ENCODE results near the gene CA6.
A peak's percentile ranks its signal among the peaks of the same experiment; 100 is the strongest.

The CA6 gene

DNA sequence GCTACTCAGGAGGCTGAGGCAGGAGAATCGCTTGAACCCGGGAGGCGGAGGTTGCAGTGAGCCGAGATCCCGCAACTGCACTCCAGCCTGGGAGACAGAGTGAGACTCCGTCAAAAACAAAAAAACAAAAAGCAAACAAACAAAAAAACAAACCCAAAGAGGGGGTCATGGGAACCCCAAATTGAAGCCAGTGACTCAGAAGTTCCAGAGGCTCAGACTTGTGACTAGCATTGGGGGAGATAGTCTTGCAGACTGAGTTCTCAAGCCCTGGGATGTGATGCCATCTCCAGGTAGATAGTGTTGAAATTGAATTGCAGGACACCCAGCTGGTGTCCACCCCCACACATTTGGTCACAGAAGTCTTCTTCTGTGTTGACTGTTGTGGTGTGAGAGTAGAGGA, 42.3 kb upstream of the CA6 start:
- no peaks in the 10 kb centered on the region for H3K4me1 ChIP-seq
- no peak overlapping the region for H3K4me3 ChIP-seq (ENCODE audit: low read depth, low read length)
- H2AFZ ChIP-seq: no peak overlapping the region
- no peak overlapping the region for H3K9ac ChIP-seq
- H3K27ac ChIP-seq: no peak overlapping the region
- H3K36me3 ChIP-seq (ENCODE audit: control insufficient read depth, insufficient read depth, low read length): no peaks in the 10 kb centered on the region
- TF ChIP-seq, protein P1, sequence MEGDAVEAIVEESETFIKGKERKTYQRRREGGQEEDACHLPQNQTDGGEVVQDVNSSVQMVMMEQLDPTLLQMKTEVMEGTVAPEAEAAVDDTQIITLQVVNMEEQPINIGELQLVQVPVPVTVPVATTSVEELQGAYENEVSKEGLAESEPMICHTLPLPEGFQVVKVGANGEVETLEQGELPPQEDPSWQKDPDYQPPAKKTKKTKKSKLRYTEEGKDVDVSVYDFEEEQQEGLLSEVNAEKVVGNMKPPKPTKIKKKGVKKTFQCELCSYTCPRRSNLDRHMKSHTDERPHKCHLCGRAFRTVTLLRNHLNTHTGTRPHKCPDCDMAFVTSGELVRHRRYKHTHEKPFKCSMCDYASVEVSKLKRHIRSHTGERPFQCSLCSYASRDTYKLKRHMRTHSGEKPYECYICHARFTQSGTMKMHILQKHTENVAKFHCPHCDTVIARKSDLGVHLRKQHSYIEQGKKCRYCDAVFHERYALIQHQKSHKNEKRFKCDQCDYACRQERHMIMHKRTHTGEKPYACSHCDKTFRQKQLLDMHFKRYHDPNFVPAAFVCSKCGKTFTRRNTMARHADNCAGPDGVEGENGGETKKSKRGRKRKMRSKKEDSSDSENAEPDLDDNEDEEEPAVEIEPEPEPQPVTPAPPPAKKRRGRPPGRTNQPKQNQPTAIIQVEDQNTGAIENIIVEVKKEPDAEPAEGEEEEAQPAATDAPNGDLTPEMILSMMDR (IDR thresholded peaks at IDR 0.05): no peak
- no peaks in the 10 kb centered on the region for H3K27me3 ChIP-seq (ENCODE audit: control insufficient read depth, insufficient read depth, low read length)
- H3K9me3 ChIP-seq (ENCODE audit: control insufficient read depth, low read length): no peaks in the 10 kb centered on the region
- no peaks in the 10 kb centered on the region for H3K79me2 ChIP-seq
- H3K4me2 ChIP-seq (ENCODE audit: low read length): peak overlapping the region; percentile 53

DNA sequence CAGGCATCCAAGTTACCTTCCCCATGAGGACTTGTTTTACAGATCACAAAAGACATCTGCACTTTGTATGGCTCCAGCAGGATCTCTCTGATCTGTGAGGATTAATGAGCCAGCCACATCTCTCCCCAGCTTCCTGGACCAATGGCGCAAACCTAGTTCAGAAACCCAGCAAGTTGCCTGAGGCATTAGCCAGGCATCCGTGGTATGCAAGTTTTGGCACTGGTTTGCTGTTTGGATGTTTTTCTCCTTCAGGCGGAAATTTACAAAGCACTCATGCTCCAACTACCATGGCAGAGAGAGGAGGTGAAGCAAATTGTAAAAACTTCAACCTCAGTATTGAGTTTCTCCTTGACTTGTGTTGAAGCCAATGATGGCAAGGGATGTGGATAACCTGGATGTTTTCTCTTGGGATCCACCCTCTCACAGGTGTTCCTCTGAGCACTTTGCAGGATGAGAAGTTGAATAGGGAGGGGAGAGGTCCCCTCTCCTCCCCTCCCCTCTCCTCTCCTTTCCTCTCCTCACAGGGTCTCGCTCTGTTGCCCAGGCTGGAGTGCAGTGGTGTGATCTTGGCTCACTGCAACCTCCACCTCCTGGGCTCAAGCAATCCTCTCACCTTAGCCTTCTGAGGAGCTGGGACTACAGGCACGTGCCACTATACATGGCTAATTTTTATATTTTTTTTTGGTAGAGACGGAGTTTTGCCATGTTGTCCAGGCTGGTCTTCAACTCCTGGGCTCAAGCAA, 41.6 kb upstream of the CA6 start:
- Histone ChIP-seq H2AFZ (no peak overlapping the region), H3K27ac (peak overlapping the region; percentile 24), H3K9ac (no peak overlapping the region)

DNA sequence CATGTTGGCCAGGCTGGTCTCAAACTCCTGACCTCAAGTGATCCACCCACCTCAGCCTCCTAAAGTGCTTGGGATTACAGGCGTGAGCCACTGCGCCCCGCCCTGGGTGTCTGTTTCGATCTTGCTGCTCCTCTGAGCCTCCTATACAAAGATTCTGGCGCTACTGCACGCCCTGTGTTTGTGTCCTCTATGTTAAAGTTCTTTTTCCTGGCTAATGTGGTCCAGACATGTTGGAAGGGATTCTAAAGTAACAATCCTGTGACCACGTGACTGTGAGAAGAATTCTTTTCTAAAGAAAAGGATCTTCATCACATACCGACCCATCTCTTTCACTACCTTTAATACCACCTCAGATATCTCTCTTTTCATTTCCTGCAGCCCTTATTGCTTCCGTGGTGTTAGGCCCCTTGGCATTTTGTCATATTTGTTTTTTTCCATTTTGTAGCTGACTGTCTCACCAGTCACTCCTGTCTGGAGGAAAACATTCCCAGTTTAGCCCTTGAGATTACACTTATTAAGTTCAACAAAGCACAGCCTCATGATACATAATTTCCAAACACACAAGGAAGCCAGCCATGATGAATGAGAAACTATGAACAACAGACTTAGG, 40.0 kb upstream of the CA6 start:
- TF ChIP-seq, protein P1 (IDR thresholded peaks at IDR 0.05): no peak
- no peaks in the 10 kb centered on the region for H3K27me3 ChIP-seq (ENCODE audit: control insufficient read depth, insufficient read depth, low read length)
- H3K9me3 ChIP-seq (ENCODE audit: control insufficient read depth, low read length): no peaks in the 10 kb centered on the region
- no peak overlapping the region for H3K9ac ChIP-seq
- H2AFZ ChIP-seq: no peak overlapping the region
- no peaks in the 10 kb centered on the region for H3K4me1 ChIP-seq
- no peak overlapping the region for H3K4me2 ChIP-seq (ENCODE audit: low read length)
- no peaks in the 10 kb centered on the region for H3K79me2 ChIP-seq
- no peak overlapping the region for H3K27ac ChIP-seq
- H3K4me3 ChIP-seq (ENCODE audit: low read depth, low read length): no peak overlapping the region
- no peaks in the 10 kb centered on the region for H3K36me3 ChIP-seq (ENCODE audit: control insufficient read depth, insufficient read depth, low read length)

More for the DNA sequence above, 41.6 kb upstream of the CA6 start:
- TF ChIP-seq, protein P1 (IDR thresholded peaks at IDR 0.05): no peak
- H3K27me3 ChIP-seq (ENCODE audit: control insufficient read depth, insufficient read depth, low read length): no peaks in the 10 kb centered on the region
- no peaks in the 10 kb centered on the region for H3K4me1 ChIP-seq
- peak overlapping the region; percentile 53 for H3K4me2 ChIP-seq (ENCODE audit: low read length)
- H3K4me3 ChIP-seq (ENCODE audit: low read depth, low read length): no peak overlapping the region
- H3K36me3 ChIP-seq (ENCODE audit: control insufficient read depth, insufficient read depth, low read length): no peaks in the 10 kb centered on the region
- no peaks in the 10 kb centered on the region for H3K79me2 ChIP-seq
- no peaks in the 10 kb centered on the region for H3K9me3 ChIP-seq (ENCODE audit: control insufficient read depth, low read length)

DNA sequence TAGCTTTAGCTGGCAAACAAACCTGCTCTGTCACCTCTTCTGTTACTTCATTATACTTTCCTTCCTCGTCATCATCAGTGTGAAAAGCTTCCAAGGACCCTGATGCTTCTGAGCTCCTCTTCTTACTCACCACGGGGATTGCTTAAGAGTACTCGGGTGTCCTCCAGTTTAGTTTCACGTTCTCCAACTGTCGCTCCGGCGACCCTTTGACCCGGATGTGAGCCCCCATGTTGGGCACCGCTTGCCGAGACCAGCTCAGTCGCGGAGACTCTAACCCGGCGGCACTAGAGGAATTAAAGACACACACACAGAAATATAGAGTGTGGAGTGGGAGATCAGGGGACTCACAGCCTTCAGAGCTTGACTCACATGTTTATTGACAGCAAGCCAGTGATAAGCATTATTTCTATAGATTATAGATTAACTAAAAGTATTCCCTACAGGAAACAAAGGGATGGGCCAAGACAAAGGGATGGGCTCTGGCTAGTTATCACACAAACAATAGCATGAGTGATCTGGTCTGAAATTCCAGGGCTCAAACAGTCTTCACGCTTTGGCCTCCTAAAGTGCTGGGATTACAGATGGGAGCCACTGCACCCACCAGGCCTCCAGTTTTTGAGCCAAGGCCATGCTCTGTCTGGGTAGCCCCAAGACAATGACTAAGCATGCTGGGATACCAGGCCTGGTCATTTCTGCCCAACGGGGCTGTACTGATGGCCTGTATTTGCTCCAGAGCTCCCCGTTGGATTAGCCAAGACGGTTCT, 37.1 kb upstream of the CA6 start:
- TF ChIP-seq, protein P1 (IDR thresholded peaks at IDR 0.05): no peak
- no peaks in the 10 kb centered on the region for H3K4me1 ChIP-seq
- no peaks in the 10 kb centered on the region for H3K36me3 ChIP-seq (ENCODE audit: control insufficient read depth, insufficient read depth, low read length)
- no peak overlapping the region for H3K9ac ChIP-seq
- H3K79me2 ChIP-seq: no peaks in the 10 kb centered on the region
- no peak overlapping the region for H3K4me3 ChIP-seq (ENCODE audit: low read depth, low read length)
- no peaks in the 10 kb centered on the region for H3K27me3 ChIP-seq (ENCODE audit: control insufficient read depth, insufficient read depth, low read length)
- H3K4me2 ChIP-seq (ENCODE audit: low read length): no peak overlapping the region
- H2AFZ ChIP-seq: no peak overlapping the region
- no peaks in the 10 kb centered on the region for H3K9me3 ChIP-seq (ENCODE audit: control insufficient read depth, low read length)
- no peak overlapping the region for H3K27ac ChIP-seq

All from parathyroid adenoma (tissue), 2 donors.